ENCODE measurements around the gene PDE11A.

Gene PDE11A

GRCh38 chr2:177688844-177689243 lies 383.7 kb downstream of the PDE11A start:
- no peak for DNase-seq

GRCh38 chr2:177683661-177684069 lies 388.9 kb downstream of the PDE11A start:
- no peak for DNase-seq

GRCh38 chr2:177682836-177683660 lies 389.5 kb downstream of the PDE11A start:
- DNase-seq, result no peak

- DNase-seq, result no peak
These were observed 390.6 kb downstream of the PDE11A start for GRCh38 chr2:177682006-177682405.

GRCh38 chr2:177680866-177681712 lies 391.5 kb downstream of the PDE11A start:
- DNase-seq, result no peak

GRCh38 chr2:177679611-177680605 lies 392.7 kb downstream of the PDE11A start:
- no peak for DNase-seq

GRCh38 chr2:177678939-177679338 lies 393.6 kb downstream of the PDE11A start:
- DNase-seq, result no peak

- DNase-seq, result no peak
These were observed 395.9 kb downstream of the PDE11A start for GRCh38 chr2:177676636-177677035.

GRCh38 chr2:177675825-177676224 lies 396.8 kb downstream of the PDE11A start:
- no peak for DNase-seq

- no peak for DNase-seq
These were observed 397.2 kb downstream of the PDE11A start for GRCh38 chr2:177675350-177675821.

- DNase-seq, result no peak
These were observed 398.7 kb downstream of the PDE11A start for GRCh38 chr2:177673602-177674595.

GRCh38 chr2:177671662-177672061 lies 400.9 kb downstream of the PDE11A start:
- no peak for DNase-seq

- no peak for DNase-seq
These were observed 401.6 kb downstream of the PDE11A start for GRCh38 chr2:177670791-177671535.

GRCh38 chr2:177669625-177670330 lies 402.8 kb downstream of the PDE11A start:
- no peak for DNase-seq

- DNase-seq, result no peak
These were observed 403.4 kb downstream of the PDE11A start for GRCh38 chr2:177669201-177669600.

- DNase-seq, result no peak
These were observed 404.0 kb downstream of the PDE11A start for GRCh38 chr2:177668617-177669016.

- no peak for DNase-seq
These were observed 405.0 kb downstream of the PDE11A start for GRCh38 chr2:177667626-177668025.

- DNase-seq, result no peak
These were observed 406.2 kb downstream of the PDE11A start for GRCh38 chr2:177666408-177666807.

GRCh38 chr2:177665948-177666347 lies 406.6 kb downstream of the PDE11A start:
- no peak for DNase-seq

GRCh38 chr2:177665328-177665727 lies 407.2 kb downstream of the PDE11A start:
- no peak for DNase-seq

Measured in NCI-H510A treated with DMSO at 0.1 percent for 48 hours (cell line).